HG03469 (cell line): ENCODE data around the gene HECA.
"Not testable (repeated sequence)": the region's sequence is repeated elsewhere in the genome, so short reads cannot be mapped to it uniquely, and the experiment has no call there.

Experiments used
- ATAC-seq: cut with Tn5 transposase; IDR thresholded peaks from one replicate; pipeline ENCODE4 v1.9.1; 2021; ENCODE audit warnings: mild to moderate bottlenecking, moderate library complexity, moderate number of reproducible peaks; ENCODE audit not compliant: unreplicated experiment

Gene HECA

GRCh38 chr6:139135578-139136545 lies 982 bp downstream of the HECA start:
- ATAC-seq: no peak

- ATAC-seq: no peak
Observed at GRCh38 chr6:139137706-139138105, 2.8 kb downstream of the HECA start.

GRCh38 chr6:139140854-139141253 lies 6.0 kb downstream of the HECA start:
- ATAC-seq: not testable (repeated sequence)

GRCh38 chr6:139142262-139142661 lies 7.4 kb downstream of the HECA start:
- no peak for ATAC-seq

GRCh38 chr6:139143111-139143510 lies 8.2 kb downstream of the HECA start:
- no peak for ATAC-seq

- no peak for ATAC-seq
Observed at GRCh38 chr6:139144490-139145085, 9.7 kb downstream of the HECA start.

GRCh38 chr6:139145661-139146060 lies 10.8 kb downstream of the HECA start:
- no peak for ATAC-seq

GRCh38 chr6:139146317-139146726 lies 11.4 kb downstream of the HECA start:
- ATAC-seq: no peak

GRCh38 chr6:139147628-139148027 lies 12.7 kb downstream of the HECA start:
- ATAC-seq: no peak

GRCh38 chr6:139148557-139149235 lies 13.8 kb downstream of the HECA start:
- ATAC-seq: no peak

- ATAC-seq: no peak
Observed at GRCh38 chr6:139149383-139149782, 14.5 kb downstream of the HECA start.

GRCh38 chr6:139150920-139151319 lies 16.0 kb downstream of the HECA start:
- ATAC-seq: no peak

GRCh38 chr6:139151425-139152087 lies 16.7 kb downstream of the HECA start:
- no peak for ATAC-seq

GRCh38 chr6:139152088-139152891 lies 17.4 kb downstream of the HECA start:
- ATAC-seq: no peak

GRCh38 chr6:139152892-139153271 lies 18.0 kb downstream of the HECA start:
- ATAC-seq: no peak

GRCh38 chr6:139153855-139154254 lies 19.0 kb downstream of the HECA start:
- ATAC-seq: no peak

GRCh38 chr6:139154881-139155547 lies 20.1 kb downstream of the HECA start:
- ATAC-seq: no peak

GRCh38 chr6:139156102-139156501 lies 21.2 kb downstream of the HECA start:
- no peak for ATAC-seq

- no peak for ATAC-seq
Observed at GRCh38 chr6:139156551-139156950, 21.7 kb downstream of the HECA start.

- not testable (repeated sequence) for ATAC-seq
Observed at GRCh38 chr6:139157086-139157485, 22.2 kb downstream of the HECA start.
